GM23338 (cell line): Measurements from ENCODE around the gene CRADD. TPM values are rescaled to one million over a fixed set of nuclear protein-coding genes. Genes with fewer than 3 reads are reported as not detected.

Experiments used
- ATAC-seq: fragments of 200-7000 bp; cut with Tn5 transposase; 3 replicates; pipeline ENCODE4 v1.9.1; 2020
- DNase-seq: peaks from one replicate; pipeline ENCODE4 v3.0.0-alpha.2; 2015; ENCODE audit warnings: low spot score
- H2AFZ ChIP-seq: fragments of 200-600 bp; sonication (generic); 2 replicates; pipeline ENCODE4 v1.8.0; 2016; ENCODE audit warnings: antibody characterized with exemption, mild to moderate bottlenecking, moderate library complexity
- H3F3A ChIP-seq: fragments of 200-600 bp; sonication (generic); replicated peaks from 2 replicates; pipeline ENCODE4 v1.8.0; 2017; ENCODE audit warnings: antibody characterized with exemption, mixed run types, low read depth
- H3K27ac ChIP-seq: fragments of 200-600 bp; sonication (generic); 2 replicates; pipeline ENCODE4 v1.6.1; 2016; ENCODE audit warnings: low read depth
- H3K27me3 ChIP-seq: fragments of 200-600 bp; sonication (generic); 2 replicates; pipeline ENCODE4 v1.8.0; 2016; ENCODE audit warnings: mild to moderate bottlenecking, mixed run types, moderate library complexity; ENCODE audit not compliant: insufficient read depth
- H3K36me3 ChIP-seq: fragments of 200-600 bp; sonication (generic); 2 replicates; pipeline ENCODE4 v1.8.0; 2016; ENCODE audit warnings: mild to moderate bottlenecking; ENCODE audit not compliant: insufficient read depth
- H3K4me1 ChIP-seq: fragments of 200-600 bp; sonication (generic); 2 replicates; pipeline ENCODE4 v1.8.0; 2016; ENCODE audit warnings: mild to moderate bottlenecking, moderate library complexity; ENCODE audit not compliant: insufficient read depth
- H3K4me2 ChIP-seq: fragments of 200-600 bp; sonication (generic); 2 replicates; pipeline ENCODE4 v1.7.1; 2017; ENCODE audit warnings: mixed run types
- H3K4me3 ChIP-seq: fragments of 200-600 bp; sonication (generic); 2 replicates; pipeline ENCODE4 v1.6.1; 2016; ENCODE audit warnings: mixed run types
- H3K79me2 ChIP-seq: fragments of 200-600 bp; sonication (generic); replicated peaks from 2 replicates; pipeline ENCODE4 v1.8.0; 2017; ENCODE audit warnings: mild to moderate bottlenecking; ENCODE audit not compliant: insufficient read depth
- H3K9me2 ChIP-seq: fragments of 200-600 bp; sonication (generic); 2 replicates; pipeline ENCODE4 v1.8.0; 2017; ENCODE audit not compliant: insufficient read depth
- H4K20me1 ChIP-seq: fragments of 200-600 bp; sonication (generic); replicated peaks from 2 replicates; pipeline ENCODE4 v1.8.0; 2017; ENCODE audit warnings: mild to moderate bottlenecking; ENCODE audit not compliant: insufficient read depth
- H3K27ac Mint-ChIP-seq: 2 replicates; pipeline ENCODE4 v1.8.0; 2020; ENCODE audit warnings: inconsistent platforms, mild to moderate bottlenecking, moderate library complexity, mixed read lengths
- H3K27me3 Mint-ChIP-seq: 3 replicates; pipeline ENCODE4 v1.8.0; 2022; ENCODE audit warnings: low read depth, mild to moderate bottlenecking, moderate library complexity, mixed read lengths, inconsistent platforms; ENCODE audit not compliant: insufficient read depth, poor library complexity
- H3K36me3 Mint-ChIP-seq: 3 replicates; pipeline ENCODE4 v1.8.0; 2021; ENCODE audit warnings: low read depth, mild to moderate bottlenecking, inconsistent platforms, moderate library complexity, mixed read lengths
- H3K4me1 Mint-ChIP-seq: 3 replicates; pipeline ENCODE4 v1.8.0; 2020; ENCODE audit warnings: mild to moderate bottlenecking, inconsistent platforms, mixed read lengths
- H3K4me3 Mint-ChIP-seq: 3 replicates; pipeline ENCODE4 v1.8.0; 2021; ENCODE audit warnings: moderate library complexity, mild to moderate bottlenecking, inconsistent platforms, mixed read lengths
- H3K9me3 Mint-ChIP-seq: 3 replicates; pipeline ENCODE4 v1.8.0; 2020; ENCODE audit warnings: moderate library complexity, mild to moderate bottlenecking, inconsistent platforms, mixed read lengths
- CREB1 ChIP-seq: fragments of 250-450 bp; sonication (Bioruptor Pico); IDR thresholded peaks from 2 replicates; pipeline ENCODE4 v1.5.0; 2020; ENCODE audit warnings: low read depth, mild to moderate bottlenecking, moderate library complexity
- CTCF ChIP-seq, 2 experiments: fragments of 200-600 bp in 1 of 2; sonication (generic) in 1 of 2; conservative IDR thresholded peaks; 2 replicates each; pipeline versions ENCODE4 v1.5.1 to v1.6.1; 2016 to 2017; ENCODE audit warnings: antibody characterized with exemption in 2 of 2, low read depth in 2 of 2, mild to moderate bottlenecking in 2 of 2, moderate library complexity in 1 of 2
- ETS1 ChIP-seq: IDR thresholded peaks from 2 replicates; pipeline ENCODE4 v1.6.1; 2016; ENCODE audit warnings: antibody characterized with exemption
- EZH2 ChIP-seq: fragments of 200-600 bp; sonication (generic); IDR thresholded peaks from one replicate; pipeline ENCODE4 v1.8.0; 2017; ENCODE audit warnings: antibody characterized with exemption, mild to moderate bottlenecking, low read depth; ENCODE audit not compliant: unreplicated experiment
- EZH2phosphoT487 ChIP-seq: fragments of 200-600 bp; sonication (generic); IDR thresholded peaks from one replicate; pipeline ENCODE4 v1.8.1; 2018; ENCODE audit warnings: antibody characterized with exemption; ENCODE audit not compliant: unreplicated experiment
- NANOG ChIP-seq: IDR thresholded peaks from 2 replicates; pipeline ENCODE4 v1.6.1; 2016; ENCODE audit warnings: antibody characterized with exemption, borderline replicate concordance
- POLR2AphosphoS5 ChIP-seq: IDR thresholded peaks from 2 replicates; pipeline ENCODE4 v1.6.1; 2016; ENCODE audit warnings: antibody characterized with exemption, low read depth
- STAT1 ChIP-seq: IDR thresholded peaks from one replicate; pipeline ENCODE4 v1.6.1; 2016; ENCODE audit warnings: antibody characterized with exemption; ENCODE audit not compliant: unreplicated experiment
- ZNF331 ChIP-seq: fragments of 250-450 bp; sonication (Bioruptor Pico); IDR thresholded peaks from 2 replicates; pipeline ENCODE4 v1.5.0; 2020; ENCODE audit warnings: low read depth, mild to moderate bottlenecking, moderate library complexity
- ZNF462 ChIP-seq: fragments of 250-450 bp; sonication (Bioruptor Pico); IDR thresholded peaks from 2 replicates; pipeline ENCODE4 v1.5.0; 2020; ENCODE audit warnings: mild to moderate bottlenecking, moderate library complexity
- polyA plus RNA-seq: library from polyadenylated mRNA; unstranded; fragments of >200 nt; fragmentation: Nextera tagmentation; extraction: Ambion mirVana; gene quantifications from 2 replicates; pipeline ENCODE4 v1.2.1, GENCODE V29; 2016
- total RNA-seq: library from RNA; depleted of rRNA; stranded (reverse); fragments of >200 nt; shearing (Covaris generic); gene quantifications from 2 replicates; pipeline ENCODE4 v1.2.3, GENCODE V29; 2014

The CRADD gene
- total and polyA plus RNA-seq, 2 experiments from 2014 or later: 6.3 to 27.9 TPM

GRCh38 chr12:93827179-93827578, 150.0 kb downstream of the CRADD start:
- no peak overlapping the region for H3K27ac Mint-ChIP-seq
- no peak for ATAC-seq
- H3K9me2 ChIP-seq: peaks cover 4% of the 10 kb centered on the region
- no peaks in the 10 kb centered on the region for H3K27me3 Mint-ChIP-seq
- no peak for DNase-seq
- no peaks in the 10 kb centered on the region for H3K9me3 Mint-ChIP-seq
- TF ChIP-seq EZH2 (no peak), ZNF462 (CRISPR knock-in tag) (no peak), EZH2phosphoT487 (no peak), CREB1 (CRISPR knock-in tag) (no peak), CTCF (conservative IDR thresholded peaks at IDR 0.05; ENCODE audit: low read depth in 2 of 2) (no peak), NANOG (no peak), ETS1 (no peak), STAT1 (no peak), ZNF331 (no peak), POLR2AphosphoS5 (no peak)
- no peak overlapping the region for H3K27ac ChIP-seq
- H3K4me1 Mint-ChIP-seq: peaks cover 12% of the 10 kb centered on the region
- H3K4me3 ChIP-seq: no peak overlapping the region
- H2AFZ ChIP-seq: no peak overlapping the region
- peaks cover 4% of the 10 kb centered on the region; the same call in 1 of the 2 replicates for H3K27me3 ChIP-seq
- peaks cover 19% of the 10 kb centered on the region for H3K4me1 ChIP-seq
- no peaks in the 10 kb centered on the region for H4K20me1 ChIP-seq
- H3K36me3 ChIP-seq: no peaks in the 10 kb centered on the region
- H3K4me2 ChIP-seq: no peak overlapping the region
- H3F3A ChIP-seq: no peaks in the 10 kb centered on the region
- H3K4me3 Mint-ChIP-seq: no peak overlapping the region
- H3K79me2 ChIP-seq: no peaks in the 10 kb centered on the region
- H3K36me3 Mint-ChIP-seq: no peaks in the 10 kb centered on the region
